ENCODE data around the gene ATP1A2.
A peak's percentile ranks its signal among the peaks of the same experiment; 100 is the strongest.
"Not testable (repeated sequence)": the region's sequence is repeated elsewhere in the genome, so short reads cannot be mapped to it uniquely, and the experiment has no call there.

The ATP1A2 gene

GRCh38 chr1:160122978-160123495, 7.5 kb downstream of the ATP1A2 start:
- DNase-seq, result no peak

- DNase-seq, result no peak
Observed at GRCh38 chr1:160123726-160124125, 8.2 kb downstream of the ATP1A2 start.

GRCh38 chr1:160124705-160125478, 9.3 kb downstream of the ATP1A2 start:
- DNase-seq, result no peak

- no peak for DNase-seq
Observed at GRCh38 chr1:160125746-160126145, 10.2 kb downstream of the ATP1A2 start.

- DNase-seq, result not testable (repeated sequence)
Observed at GRCh38 chr1:160126342-160126741, 10.8 kb downstream of the ATP1A2 start.

GRCh38 chr1:160127381-160127780, 11.8 kb downstream of the ATP1A2 start:
- no peak for DNase-seq

- peak in 9 of 58 donors; percentile 7 to 54 (median 18) for DNase-seq
Observed at GRCh38 chr1:160127865-160128523, 12.4 kb downstream of the ATP1A2 start.

GRCh38 chr1:160128636-160129035, 13.1 kb downstream of the ATP1A2 start:
- DNase-seq, result no peak

- peak in 7 of 58 donors; percentile 11 to 50 (median 23) for DNase-seq
Observed at GRCh38 chr1:160129046-160129445, 13.5 kb downstream of the ATP1A2 start.

- no peak for DNase-seq
Observed at GRCh38 chr1:160129558-160129957, 14.0 kb downstream of the ATP1A2 start.

GRCh38 chr1:160129966-160130365, 14.4 kb downstream of the ATP1A2 start:
- DNase-seq, result no peak

- no peak for DNase-seq
Observed at GRCh38 chr1:160130486-160130885, 14.9 kb downstream of the ATP1A2 start.

GRCh38 chr1:160130939-160131338, 15.4 kb downstream of the ATP1A2 start:
- DNase-seq, result no peak

- peak in 16 of 58 donors; percentile 15 to 75 (median 40) for DNase-seq
Observed at GRCh38 chr1:160131803-160132565, 16.4 kb downstream of the ATP1A2 start.

GRCh38 chr1:160133990-160134770, 18.6 kb downstream of the ATP1A2 start:
- no peak for DNase-seq

- DNase-seq, result no peak
Observed at GRCh38 chr1:160134791-160135572, 19.4 kb downstream of the ATP1A2 start.

GRCh38 chr1:160136121-160136925, 20.8 kb downstream of the ATP1A2 start:
- no peak for DNase-seq

- no peak for DNase-seq
Observed at GRCh38 chr1:160136926-160137200, 21.3 kb downstream of the ATP1A2 start.

GRCh38 chr1:160137216-160137862, 21.8 kb downstream of the ATP1A2 start:
- DNase-seq, result peak in 3 of 58 donors; percentile 13 to 21 (median 20)
